ENCODE measurements around the gene AMY2B. TPM values are rescaled to one million over a fixed set of nuclear protein-coding genes. Genes with fewer than 3 reads are reported as not detected.

Gene AMY2B
- total and polyA plus RNA-seq, 2 of the 13 experiments (the other 11 are each of a cell fraction or from before 2014, with no cell fraction given), result 1.3 to 1.9 TPM

- no peak for TF ChIP-seq CEBPZ (IDR thresholded peaks at IDR 0.05; ENCODE audit: low read length)
- no peak for TF ChIP-seq CBFB (CRISPR knock-in tag; IDR thresholded peaks at IDR 0.05)
- no peak for TF ChIP-seq MLLT10 (CRISPR knock-in tag; IDR thresholded peaks at IDR 0.05)
- peak; percentile 21; the same call in 1 of the 2 replicates for TF ChIP-seq ZBTB20 (CRISPR knock-in tag; IDR thresholded peaks at IDR 0.05; ENCODE audit: borderline replicate concordance, low read depth)
- no peak for TF ChIP-seq MAZ (IDR thresholded peaks at IDR 0.05; ENCODE audit: borderline replicate concordance, low read depth, low read length)
- TF ChIP-seq MAZ (CRISPR knock-in tag; IDR thresholded peaks at IDR 0.05; ENCODE audit: low read depth), result 0 out of 2 replicates have a peak, but pooled peaks have one; percentile 48
- no peak for TF ChIP-seq DR1 (CRISPR knock-in tag; IDR thresholded peaks at IDR 0.05)
- peak; percentile 54; the same call in 1 of the 2 replicates for TF ChIP-seq ZNF205 (CRISPR knock-in tag; IDR thresholded peaks at IDR 0.05)
- no peak for TF ChIP-seq THAP8 (CRISPR knock-in tag; IDR thresholded peaks at IDR 0.05; ENCODE audit: borderline replicate concordance)
- TF ChIP-seq NFKB2 (CRISPR knock-in tag; IDR thresholded peaks at IDR 0.05; ENCODE audit: borderline replicate concordance), result peak; percentile 57; the same call in 1 of the 2 replicates
- TF ChIP-seq KLF16 (CRISPR knock-in tag; IDR thresholded peaks at IDR 0.05), result peak in 1 of 2 experiments; percentile 72; a peak in 1 of 4 replicates
- TF ChIP-seq POLR2AphosphoS5 (IDR thresholded peaks at IDR 0.05; ENCODE audit: low read depth, low read length), result peak; percentile 63
- peak; percentile 78 for TF ChIP-seq TFDP2 (CRISPR knock-in tag; IDR thresholded peaks at IDR 0.05)
- no peak for TF ChIP-seq CC2D1A (CRISPR knock-in tag; IDR thresholded peaks at IDR 0.05)
- no peak for TF ChIP-seq PBX3 (CRISPR knock-in tag; IDR thresholded peaks at IDR 0.05; ENCODE audit: borderline replicate concordance)
- TF ChIP-seq TCF7 (IDR thresholded peaks at IDR 0.05; ENCODE audit: low read depth), result no peak
- no peak for TF ChIP-seq ZNF558 (CRISPR knock-in tag; IDR thresholded peaks at IDR 0.05; ENCODE audit: borderline replicate concordance)
- 0 out of 2 replicates have a peak, but pooled peaks have one; percentile 51 for TF ChIP-seq ZNF709 (CRISPR knock-in tag; IDR thresholded peaks at IDR 0.05)
- TF ChIP-seq LBX2 (CRISPR knock-in tag; IDR thresholded peaks at IDR 0.05; ENCODE audit: borderline replicate concordance), result no peak
- TF ChIP-seq ZNF605 (CRISPR knock-in tag; IDR thresholded peaks at IDR 0.05), result peak; percentile 74; the same call in 1 of the 2 replicates
- TF ChIP-seq KAT8 (CRISPR knock-in tag; IDR thresholded peaks at IDR 0.05), result peak; percentile 93
Measured at GRCh38 chr1:103525607-103526507, 45.5 kb upstream of the AMY2B start, which contains the start of gene RNPC3 (continued).

Data from HepG2 (cell line).